Heart right ventricle (tissue), 16 donors: ENCODE results near the gene TOP1. TPM values are rescaled to one million over a fixed set of nuclear protein-coding genes. Genes with fewer than 3 reads are reported as not detected.

ENCODE experiments used
- ATAC-seq, 8 donors: fragments of 200-7000 bp; cut with Tn5 transposase; one replicate each; pipeline ENCODE4 v1.9.1; 2020; ENCODE audit warnings: mild to moderate bottlenecking in 8 of 8, moderate library complexity in 8 of 8, moderate number of reproducible peaks in 1 of 8
- DNase-seq, 2 donors: peaks; one replicate each; pipeline ENCODE4 v3.0.0-alpha.2; 2020
- H3K27ac ChIP-seq, 10 donors: fragments of 200-600 bp; sonication (generic) in 2 of 10; one replicate each; pipeline versions ENCODE4 v1.5.0 to v1.8.0; 2020 to 2022; ENCODE audit warnings: mild to moderate bottlenecking in 3 of 10
- H3K27me3 ChIP-seq, 7 donors: fragments of 200-600 bp; one replicate each; pipeline ENCODE4 v1.8.0; 2021 to 2022; ENCODE audit warnings: mild to moderate bottlenecking in 2 of 7
- H3K36me3 ChIP-seq, 9 donors: fragments of 200-600 bp; sonication (generic) in 1 of 9; one replicate each; pipeline versions ENCODE4 v1.5.0 to v1.8.0; 2020 to 2022; ENCODE audit warnings: mild to moderate bottlenecking in 2 of 9
- H3K4me1 ChIP-seq, 9 donors: fragments of 200-600 bp; sonication (generic) in 1 of 9; one replicate each; pipeline versions ENCODE4 v1.5.0 to v1.8.0; 2020 to 2022; ENCODE audit warnings: mild to moderate bottlenecking in 4 of 9
- H3K4me3 ChIP-seq, 10 donors: fragments of 200-600 bp; sonication (generic) in 2 of 10; one replicate each; pipeline versions ENCODE4 v1.5.0 to v1.8.0; 2020 to 2022; ENCODE audit warnings: mild to moderate bottlenecking in 7 of 10, moderate library complexity in 2 of 10
- H3K9me3 ChIP-seq, 11 donors: fragments of 200-600 bp in 10 of 11; sonication (generic) in 2 of 11; one replicate each; pipeline versions ENCODE4 v1.5.0 to v1.8.0; 2013 to 2022; ENCODE audit warnings: mild to moderate bottlenecking in 2 of 11, control low read depth in 1 of 11, moderate library complexity in 1 of 11
- CTCF ChIP-seq, 9 donors: fragments of 200-600 bp; sonication (generic) in 2 of 9; IDR thresholded peaks; one replicate each; pipeline versions ENCODE4 v1.5.0 to v1.8.0; 2021 to 2022; ENCODE audit warnings: antibody characterized with exemption in 9 of 9, mild to moderate bottlenecking in 5 of 9, moderate library complexity in 1 of 9
- WGBS, 2 donors: extraction: QIAGEN DNeasy Blood & Tissue Kit; methylation state at CpG; one replicate each; pipeline ENCODE4 v1.1.7; 2013; ENCODE audit warnings: inconsistent platforms in 1 of 2; 5-methylcytosine and 5-hydroxymethylcytosine counted together
- intact Hi-C, 10 donors: fragments of 100-400 bp; cut with DNase I; formaldehyde crosslinking; loops; one replicate each; pipeline versions ENCODE4 v1.11.1 to v1.14.2; 2022
- polyA plus RNA-seq, 2 donors: library from polyadenylated mRNA; stranded (reverse); fragments of 200-250 nt; gene quantifications; one replicate each; pipeline ENCODE4 v1.2.3, GENCODE V29; 2013
- total RNA-seq, 10 donors: library from RNA; stranded (reverse); fragmentation: NEBNext Ultra II Directional in 3 of 10; extraction: Animal tissue kit (Norgen Biotek cat#: 25700) in 3 of 10; gene quantifications; one replicate each; pipeline versions ENCODE4 v1.2.1 to v1.2.4, GENCODE V29; 2021 to 2023
- donor health status: Arrhythmogenic right ventricular cardiomyopathy.
- donor health status: ischemic (EF 13 %, LVEDD 7.1; RV severe dilation, severe dysfunction).
- donor health status: healthy with polysubstance abuse.
- donor health status: DM: no; HTN: yes; CAD: no.
- donor health status: DM: no; HTN: no; CAD: no.
- donor health status: ischemic (EF 25% LVEDD 6.9; RV normal size, moderate dysfunction).
- donor health status: ischemic (EF 25% LVEDD 5.7; RV mildly dilated, moderate dysfunction).
- donor health status: healthy.
- donor health status: DM: yes; HTN: yes; CAD: no.
- donor health status: Ischemic cardiomyopathy.
- donor health status: ischemic (EF 35%, LVEDD 5.7; RV mildly dilated, moderate dysfunction).
- donor health status: nonischemic (EF 11% LVEDD 7.7; RV severe dilation, severe dysfunction).
- donor health status: DM: yes; HTN: yes; CAD: no.
- donor health status: PGD.
- donor health status: ischemic (EF 29% LVEDD 5.4; RV normal size, mild dysfunction).
- donor health status: nonischemic (EF 23%, LVEDD 6.1; RV moderate dilation, normal function).

Gene TOP1
- total and polyA plus RNA-seq, 12 donors: 13.5 to 28.3 (median 23.1) TPM

GRCh38 chr20:41031243-41031619 lies 2.6 kb downstream of the TOP1 start:
- ATAC-seq (no peak), DNase-seq (no peak)
- H3K4me1 ChIP-seq: peaks cover 6 to 71% (median 63%) of the 10 kb centered on the region in 9 donors
- H3K27me3 ChIP-seq: no peaks in the 10 kb centered on the region
- 81 to 89% methylated on average over 2 of the region's 2 CpGs for WGBS, 2 donors
- no peak overlapping the region for H3K27ac ChIP-seq
- peaks cover 0 to 11% (median 0%) of the 10 kb centered on the region in 9 donors for H3K36me3 ChIP-seq
- intact Hi-C loops: loop anchor here in 3 of 10 donors (2.0 to 5.0 kb wide), 2 partner anchors 16 to 41 kb away; no protein-coding TSS in a partner anchor
- no peaks in the 10 kb centered on the region for H3K9me3 ChIP-seq
- H3K4me3 ChIP-seq: peak overlapping the region in 9 of 10 donors; percentile 81 to 100 (median 92)
- no peak for TF ChIP-seq CTCF (IDR thresholded peaks at IDR 0.05)

- H3K4me1 ChIP-seq: peaks cover 6 to 75% (median 64%) of the 10 kb centered on the region in 9 donors
- WGBS, 2 donors: 79 to 82% methylated on average over 3 of the region's 3 CpGs
These were observed 3.6 kb downstream of the TOP1 start for GRCh38 chr20:41032271-41032670.

GRCh38 chr20:41034239-41034638 lies 5.6 kb downstream of the TOP1 start:
- Histone ChIP-seq H3K27me3 (no peaks in the 10 kb centered on the region), H3K36me3 (peaks cover 0 to 11% (median 0%) of the 10 kb centered on the region in 9 donors), H3K4me1 (peaks cover 6 to 85% (median 60%) of the 10 kb centered on the region in 9 donors), H3K4me3 (no peak overlapping the region), H3K27ac (no peak overlapping the region), H3K9me3 (no peaks in the 10 kb centered on the region)
- no peak for TF ChIP-seq CTCF (IDR thresholded peaks at IDR 0.05)
- DNase-seq: no peak
- WGBS, 2 donors: 51 to 66% methylated on average over 3 of the region's 3 CpGs
- intact Hi-C loops: loop anchor here in 2 of 10 donors (5.0 kb wide), 1 partner anchor 38 kb away; no protein-coding TSS in a partner anchor
- peak in 1 of 8 donors; percentile 70 for ATAC-seq

More at GRCh38 chr20:41032271-41032670, 3.6 kb downstream of the TOP1 start:
- no peak for ATAC-seq
- H3K36me3 ChIP-seq: peaks cover 0 to 11% (median 0%) of the 10 kb centered on the region in 9 donors
- intact Hi-C loops: loop anchor here in 2 of 10 donors (5.0 kb wide), 1 partner anchor 40 kb away; no protein-coding TSS in a partner anchor
- no peak overlapping the region for H3K4me3 ChIP-seq
- no peak for DNase-seq
- H3K9me3 ChIP-seq: no peaks in the 10 kb centered on the region
- H3K27me3 ChIP-seq: no peaks in the 10 kb centered on the region
- TF ChIP-seq CTCF (IDR thresholded peaks at IDR 0.05): no peak
- H3K27ac ChIP-seq: no peak overlapping the region

DNA sequence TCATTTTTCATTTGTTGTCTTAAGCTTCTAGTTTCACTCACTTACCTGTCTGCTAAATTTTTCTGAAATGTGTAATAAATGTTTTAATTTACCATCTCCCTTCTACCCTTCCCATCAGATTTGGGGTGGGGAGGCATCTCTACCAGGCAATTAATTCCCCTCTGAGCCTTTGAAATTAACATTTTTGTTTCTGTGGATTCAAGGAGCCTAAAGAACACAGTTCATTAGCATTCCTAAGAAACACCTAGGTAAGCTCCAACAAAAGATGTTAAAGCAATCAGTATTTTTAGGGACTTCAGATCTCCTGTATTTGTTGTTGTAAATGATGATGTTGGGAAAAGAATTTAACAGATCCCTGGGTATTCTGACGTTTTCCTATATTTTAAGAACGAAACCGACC lies 6.6 kb downstream of the TOP1 start:
- no peak for ATAC-seq

More for the DNA sequence above, 6.6 kb downstream of the TOP1 start:
- intact Hi-C loops: no loop called here
- Histone ChIP-seq H3K9me3 (no peaks in the 10 kb centered on the region), H3K27ac (no peak overlapping the region), H3K36me3 (peaks cover 0 to 11% (median 0%) of the 10 kb centered on the region in 9 donors), H3K4me1 (peaks cover 6 to 87% (median 57%) of the 10 kb centered on the region in 9 donors), H3K4me3 (no peak overlapping the region), H3K27me3 (no peaks in the 10 kb centered on the region)
- no peak for TF ChIP-seq CTCF (IDR thresholded peaks at IDR 0.05)
- DNase-seq: no peak
- 76 to 78% methylated on average over 3 of the region's 3 CpGs for WGBS, 2 donors
